ENCODE data around the gene GFER.

The GFER gene

GRCh38 chr16:1990351-1991134, 6.5 kb downstream of the GFER start:
- no peak for DNase-seq (ENCODE audit: low read depth in 3 of 3)

DNA sequence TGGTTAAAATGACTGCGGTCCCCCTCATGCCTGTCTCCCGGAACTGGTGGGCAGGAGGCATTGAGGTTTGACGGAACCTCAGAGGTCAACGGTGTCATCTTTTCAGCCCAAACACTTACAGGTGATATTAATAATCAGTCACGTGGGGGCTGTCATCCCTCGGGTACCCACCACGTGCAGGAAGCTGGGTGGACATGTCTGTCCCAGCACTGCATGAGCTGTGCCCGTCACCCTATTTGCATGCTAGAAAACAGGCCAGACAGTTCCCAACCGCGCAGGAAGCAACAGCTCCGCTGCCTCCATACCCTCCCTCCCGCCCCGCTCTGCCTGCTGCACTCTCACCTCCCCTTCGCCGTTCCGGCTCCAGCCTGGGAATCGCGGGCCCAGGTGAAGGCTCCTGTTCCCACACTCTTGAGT, 7.2 kb downstream of the GFER start:
- no peak for DNase-seq (ENCODE audit: low read depth in 3 of 3)

DNA sequence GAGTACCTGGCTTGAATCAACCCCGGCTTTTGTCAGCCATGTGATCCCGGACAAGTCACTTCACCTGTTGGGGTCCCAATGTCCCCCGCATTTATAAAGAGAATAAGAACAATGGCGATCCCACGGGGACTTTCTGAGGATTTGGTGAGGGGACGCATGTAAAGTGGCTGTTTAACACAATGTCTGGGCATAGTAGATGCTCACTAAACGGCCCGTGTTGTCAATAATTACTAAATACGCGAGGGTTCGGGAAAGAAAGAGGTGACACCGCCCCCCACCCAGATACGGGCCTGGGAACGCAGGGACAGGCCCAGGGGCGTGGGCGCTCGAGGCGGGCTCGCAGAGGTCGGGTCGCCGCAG, 7.6 kb downstream of the GFER start:
- DNase-seq (ENCODE audit: low read depth in 3 of 3), result no peak

GRCh38 chr16:1991948-1992703, 8.1 kb downstream of the GFER start:
- peak; percentile 94 to 97 (median 95) for DNase-seq (ENCODE audit: low read depth in 3 of 3)

DNA sequence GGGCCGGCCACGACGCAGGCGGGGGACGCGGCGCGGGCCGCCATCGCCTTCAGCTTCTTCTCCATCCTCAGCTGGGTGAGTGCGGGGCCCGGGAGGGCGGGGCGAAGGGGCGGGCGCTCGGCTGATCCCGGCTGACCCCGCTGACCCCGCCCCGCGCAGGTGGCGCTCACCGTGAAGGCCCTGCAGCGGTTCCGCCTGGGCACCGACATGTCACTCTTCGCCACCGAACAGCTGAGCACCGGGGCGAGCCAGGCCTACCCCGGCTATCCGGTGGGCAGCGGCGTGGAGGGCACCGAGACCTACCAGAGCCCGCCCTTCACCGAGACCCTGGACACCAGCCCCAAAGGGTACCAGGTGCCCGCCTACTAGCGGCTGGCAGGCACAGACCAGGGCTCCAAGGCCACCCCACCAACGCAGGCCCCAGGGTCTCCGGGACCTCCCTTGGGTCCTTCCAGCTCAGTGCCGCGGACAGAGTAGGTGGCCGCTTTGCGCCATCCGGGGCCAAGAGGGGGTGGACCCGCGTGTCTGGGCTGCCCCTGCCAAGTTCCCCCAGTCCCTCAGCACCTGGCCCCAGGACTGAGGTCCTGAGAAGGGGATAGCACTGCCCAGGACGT, 8.8 kb downstream of the GFER start:
- DNase-seq (ENCODE audit: low read depth in 3 of 3), result no peak

GRCh38 chr16:1993731-1994131, 9.7 kb downstream of the GFER start:
- DNase-seq (ENCODE audit: low read depth in 3 of 3), result no peak

- DNase-seq (ENCODE audit: low read depth in 3 of 3), result no peak
These were observed 13.7 kb downstream of the GFER start for GRCh38 chr16:1997494-1998359.

DNA sequence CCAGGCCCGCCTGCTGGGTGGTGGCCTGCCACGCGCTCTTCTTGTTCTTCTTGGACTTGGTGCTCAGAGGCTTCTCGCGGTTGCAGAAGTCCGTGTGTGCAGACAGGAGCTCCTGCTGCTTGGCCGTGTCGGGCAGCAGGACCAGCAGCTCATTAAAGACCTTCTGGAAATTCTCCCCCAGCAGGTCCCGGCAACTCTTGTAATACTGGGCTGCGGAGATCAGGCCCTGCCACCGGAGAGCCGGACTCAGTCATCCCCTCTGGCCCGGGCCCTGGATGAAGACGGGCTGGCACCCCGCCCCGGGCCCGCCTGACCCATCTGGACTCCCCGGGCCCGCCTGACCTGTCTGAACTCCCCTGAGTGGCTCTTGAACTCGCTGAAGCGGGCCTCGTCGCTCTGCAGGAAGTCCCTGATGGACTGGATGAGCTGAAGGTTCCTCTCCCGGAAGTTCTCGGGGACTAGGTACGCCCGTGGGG, 14.4 kb downstream of the GFER start:
- no peak for DNase-seq (ENCODE audit: low read depth in 3 of 3)

- no peak for DNase-seq (ENCODE audit: low read depth in 3 of 3)
These were observed 15.1 kb downstream of the GFER start for GRCh38 chr16:1998852-1999801.

DNA sequence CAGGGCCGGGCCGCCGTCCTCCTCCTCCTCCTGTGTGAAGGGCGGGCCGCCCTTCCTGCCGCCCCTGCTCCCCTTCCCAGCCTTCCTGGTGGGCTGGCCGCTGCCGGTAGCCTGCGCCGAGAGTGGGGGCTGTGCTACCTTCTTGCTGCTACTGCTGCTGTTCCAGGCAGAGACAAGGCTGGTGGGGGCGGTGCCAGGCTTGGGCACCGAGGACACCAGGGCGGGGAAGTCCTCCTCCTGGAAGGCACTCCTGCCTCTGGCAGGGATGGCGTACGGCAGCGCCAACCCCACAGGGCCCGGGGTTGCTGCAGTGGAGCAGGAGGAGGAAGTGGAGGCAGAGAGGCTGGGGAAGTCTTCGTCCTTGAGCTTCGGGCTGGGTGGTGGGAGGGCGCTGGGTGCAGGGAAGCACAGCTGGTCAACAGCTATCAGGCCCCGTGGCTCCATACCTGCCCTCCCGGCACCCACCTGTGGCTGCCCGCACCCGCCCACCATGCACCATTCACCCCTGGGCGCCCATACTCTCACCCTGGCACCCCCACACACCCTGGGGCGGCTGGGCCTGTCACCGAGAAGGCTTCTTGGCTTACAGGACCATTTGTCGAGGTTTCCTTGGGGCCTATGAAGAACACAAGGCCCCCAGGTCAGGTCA, 16.0 kb downstream of the GFER start:
- DNase-seq (ENCODE audit: low read depth in 3 of 3), result no peak

DNA sequence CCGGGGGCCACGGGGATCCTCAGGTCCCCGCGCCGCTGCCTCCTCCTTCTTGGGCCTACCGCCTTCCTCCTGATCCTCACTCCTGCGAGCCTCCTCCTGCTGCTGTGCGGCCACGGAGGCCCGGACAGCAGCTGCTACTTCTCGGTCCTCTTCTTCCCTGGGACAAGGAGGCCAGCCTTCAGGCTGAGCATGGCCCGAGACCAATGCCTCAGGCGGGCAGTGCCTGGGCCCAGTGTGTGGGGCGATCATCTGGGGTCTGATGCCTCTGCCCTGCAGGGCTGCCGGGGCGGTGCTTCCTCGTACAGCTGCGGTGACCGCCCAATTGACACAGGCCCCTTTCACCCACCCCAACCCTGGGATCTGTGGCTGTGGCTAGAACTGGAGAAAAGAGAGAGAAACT, 17.0 kb downstream of the GFER start:
- DNase-seq (ENCODE audit: low read depth in 3 of 3), result no peak

GRCh38 chr16:2001456-2002355, 17.7 kb downstream of the GFER start:
- no peak for DNase-seq (ENCODE audit: low read depth in 3 of 3)

DNA sequence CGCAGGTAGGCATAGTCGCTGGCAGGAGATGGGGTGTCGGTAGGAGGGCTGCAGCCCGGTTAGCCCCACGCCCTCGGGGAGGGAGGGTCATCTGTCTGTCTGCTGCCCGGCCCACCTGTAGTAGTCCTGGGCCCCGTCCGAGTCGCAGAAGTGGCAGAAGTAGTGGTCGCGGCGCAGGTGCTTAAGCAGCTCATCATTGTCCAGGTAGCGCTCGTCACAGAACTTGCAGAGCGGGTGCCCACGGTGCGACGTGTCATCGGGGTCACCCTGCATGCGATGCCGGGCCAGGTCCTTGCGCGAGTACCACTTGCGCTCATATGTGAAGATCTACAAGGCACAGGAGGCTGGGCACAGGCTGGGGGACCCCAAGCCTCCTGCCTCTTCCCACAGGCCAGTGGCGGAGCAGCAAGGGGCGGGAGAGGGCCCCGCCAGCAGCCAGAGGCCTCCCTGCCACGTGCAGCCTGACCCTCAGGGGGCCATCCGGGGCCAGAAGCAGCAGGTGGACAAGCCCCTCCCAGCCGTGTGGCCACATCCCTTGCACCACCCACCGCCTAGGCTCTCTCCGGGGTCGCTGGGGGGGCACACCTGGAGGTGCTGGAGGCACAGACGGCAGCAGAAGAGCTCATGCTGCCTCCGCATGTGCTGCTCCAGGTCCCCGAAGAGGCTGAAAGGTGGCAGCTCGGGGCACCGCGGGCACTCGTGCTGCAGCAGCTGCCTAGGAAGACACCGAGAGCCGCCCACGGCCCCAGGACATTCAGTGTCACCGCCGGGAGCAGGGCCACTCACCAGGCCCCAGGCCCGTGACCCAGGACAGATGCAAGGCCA, 18.6 kb downstream of the GFER start:
- DNase-seq (ENCODE audit: low read depth in 3 of 3), result no peak

DNA sequence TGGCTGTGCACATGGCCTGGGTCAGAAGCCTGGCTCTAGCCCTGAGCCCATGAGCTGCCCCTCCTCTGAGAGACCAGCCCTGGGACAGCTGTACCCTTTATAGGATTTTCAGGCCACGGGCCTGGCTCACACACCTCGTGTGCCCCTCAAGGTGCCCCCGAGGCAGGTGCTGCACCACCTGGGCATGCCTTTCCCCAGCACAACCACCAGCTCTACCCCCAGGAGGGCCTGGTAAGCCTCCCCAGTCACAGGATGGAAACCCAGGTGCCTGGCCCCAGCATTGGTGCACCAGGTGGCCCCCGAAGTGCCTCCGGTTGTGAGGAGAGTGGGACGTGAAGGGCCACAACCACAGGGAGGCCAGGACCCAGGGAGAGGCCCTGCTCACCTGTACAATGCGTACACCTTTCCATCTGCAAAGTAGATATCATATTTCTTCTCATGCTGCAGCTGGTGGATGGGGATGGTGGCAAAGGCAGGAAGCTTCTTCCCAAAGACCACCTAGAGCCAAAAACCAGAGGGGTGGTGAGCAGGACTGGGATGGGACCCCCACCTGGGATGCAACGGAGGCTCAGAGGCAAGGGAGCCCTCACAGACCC, 19.3 kb downstream of the GFER start:
- no peak for DNase-seq (ENCODE audit: low read depth in 3 of 3)

DNA sequence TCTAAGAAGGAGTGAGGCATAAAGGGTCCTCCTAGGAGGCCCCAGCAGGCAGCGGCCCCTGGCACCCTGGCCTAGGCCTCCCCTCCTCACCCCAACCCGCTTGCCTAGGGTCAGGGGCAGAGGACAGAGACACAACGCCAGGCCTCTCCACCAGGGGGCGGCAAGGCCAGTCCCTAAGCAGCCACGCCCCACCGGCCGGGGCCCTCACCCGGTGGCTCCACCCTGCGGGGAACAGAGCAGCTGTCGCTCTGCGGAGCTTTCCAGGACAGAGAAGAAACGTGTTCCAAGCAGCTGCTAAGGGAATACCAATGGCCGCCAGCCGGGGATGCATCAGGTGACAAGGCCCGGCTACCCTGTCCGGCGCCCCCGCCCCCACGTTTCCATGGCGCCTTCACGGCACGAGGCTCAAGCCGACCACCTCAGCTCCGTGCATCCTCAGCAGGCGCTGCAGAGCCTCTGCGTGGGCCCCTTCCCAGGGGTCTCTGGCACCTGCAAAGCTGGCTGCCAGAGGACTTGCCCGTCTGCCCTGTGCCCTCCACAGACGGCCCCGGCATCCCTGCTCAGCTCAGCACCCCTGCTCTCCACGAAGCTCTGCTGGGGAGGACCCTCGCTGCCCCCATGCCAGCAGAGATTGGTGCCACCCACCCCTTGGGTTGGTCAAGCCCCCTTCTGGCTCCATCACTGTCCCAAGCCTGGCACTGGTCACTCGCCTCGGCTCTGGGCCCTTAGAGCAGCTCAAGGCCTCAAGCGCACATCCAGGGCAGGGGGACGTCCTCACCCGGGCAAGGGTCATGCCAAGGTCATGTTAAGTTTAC, 20.0 kb downstream of the GFER start:
- peak; percentile 74 to 91 (median 79) for DNase-seq (ENCODE audit: low read depth in 3 of 3)

DNA sequence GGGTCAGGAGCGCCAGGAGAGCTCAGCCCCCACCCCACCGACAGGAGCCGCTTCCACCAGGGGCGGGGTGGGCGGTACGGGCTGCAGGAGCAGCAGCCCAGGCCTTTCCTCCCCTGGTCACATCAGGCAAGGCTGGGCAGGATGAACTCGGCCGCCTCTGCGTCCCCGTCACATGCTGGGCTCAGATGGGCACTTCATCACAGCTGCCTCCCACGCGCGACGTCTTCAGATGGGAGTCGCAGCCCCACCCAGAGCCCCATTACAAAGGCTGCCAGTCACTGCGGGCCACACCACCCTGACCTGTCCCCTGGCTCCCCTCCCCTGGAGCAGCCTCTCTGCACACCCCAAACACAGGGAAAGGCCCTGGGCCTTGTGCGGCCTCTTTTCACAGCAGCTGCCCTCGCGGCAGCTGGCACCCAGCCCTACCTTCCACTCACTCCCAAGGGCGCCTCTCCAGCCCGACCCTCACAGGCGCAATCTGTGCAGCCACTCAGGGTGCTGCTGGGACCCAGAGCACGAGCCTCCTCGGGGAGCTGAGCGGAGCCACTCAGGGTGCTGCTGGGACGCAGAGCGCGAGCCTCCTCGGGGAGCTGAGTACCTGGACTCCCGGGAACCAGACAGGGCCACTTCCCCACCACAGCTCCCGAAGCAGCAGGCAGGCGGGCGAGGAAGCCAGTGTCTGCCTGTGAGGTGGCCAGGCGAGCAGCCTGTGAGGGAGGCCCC, 21.0 kb downstream of the GFER start:
- no peak for DNase-seq (ENCODE audit: low read depth in 3 of 3)
